Stimulated activated CD4-positive, alpha-beta T cell treated with anti-CD3 and anti-CD28 coated beads, Interleukin-12 subunit alpha, Interleukin-12 subunit beta, amount 100 ng/mL, for 4 hours (primary cell): ENCODE data around the gene IER3.
"Not testable (repeated sequence)": the region's sequence is repeated elsewhere in the genome, so short reads cannot be mapped to it uniquely, and the experiment has no call there.

Source experiments
- DNase-seq: peaks from one replicate; pipeline ENCODE4 v3.0.0-alpha.2; 2020

IER3 gene

GRCh38 chr6:30767944-30768301 is 23.6 kb upstream of the IER3 start:
- DNase-seq = no peak

- no peak for DNase-seq
Measured at GRCh38 chr6:30767158-30767943, 23.0 kb upstream of the IER3 start.

- no peak for DNase-seq
Measured at GRCh38 chr6:30766461-30767157, 22.3 kb upstream of the IER3 start.

GRCh38 chr6:30765495-30765894 is 21.1 kb upstream of the IER3 start:
- DNase-seq = not testable (repeated sequence)

GRCh38 chr6:30764490-30765043 is 20.2 kb upstream of the IER3 start:
- not testable (repeated sequence) for DNase-seq

GRCh38 chr6:30763618-30764489 is 19.5 kb upstream of the IER3 start:
- DNase-seq = no peak

- no peak for DNase-seq
Measured at GRCh38 chr6:30763155-30763617, 18.8 kb upstream of the IER3 start.

- no peak for DNase-seq
Measured at GRCh38 chr6:30761791-30762429, 17.6 kb upstream of the IER3 start.

- no peak for DNase-seq
Measured at GRCh38 chr6:30760549-30760948, 16.2 kb upstream of the IER3 start.

GRCh38 chr6:30759575-30760239 is 15.4 kb upstream of the IER3 start:
- DNase-seq = no peak

GRCh38 chr6:30757261-30757904 is 13.0 kb upstream of the IER3 start:
- DNase-seq = no peak

GRCh38 chr6:30756405-30757003 is 12.2 kb upstream of the IER3 start:
- DNase-seq = not testable (repeated sequence)

GRCh38 chr6:30754631-30755030 is 10.3 kb upstream of the IER3 start:
- no peak for DNase-seq

GRCh38 chr6:30752157-30752927 is 8.0 kb upstream of the IER3 start:
- DNase-seq = no peak

GRCh38 chr6:30750379-30750668 is 6.0 kb upstream of the IER3 start:
- no peak for DNase-seq

GRCh38 chr6:30749554-30750378 is 5.4 kb upstream of the IER3 start:
- no peak for DNase-seq

- no peak for DNase-seq
Measured at GRCh38 chr6:30748851-30749540, 4.6 kb upstream of the IER3 start.

GRCh38 chr6:30747902-30748769 is 3.8 kb upstream of the IER3 start:
- no peak for DNase-seq
